GM19395 (cell line): ENCODE data around the gene IL10.
"Not testable (repeated sequence)": the region's sequence is repeated elsewhere in the genome, so short reads cannot be mapped to it uniquely, and the experiment has no call there.

Experiments
- ATAC-seq: cut with Tn5 transposase; IDR thresholded peaks from one replicate; pipeline ENCODE4 v1.9.1; 2021; ENCODE audit warnings: mild to moderate bottlenecking, moderate library complexity; ENCODE audit not compliant: unreplicated experiment

Gene IL10

GRCh38 chr1:206794294-206794908 is 22.1 kb upstream of the IL10 start:
- ATAC-seq, result no peak

DNA sequence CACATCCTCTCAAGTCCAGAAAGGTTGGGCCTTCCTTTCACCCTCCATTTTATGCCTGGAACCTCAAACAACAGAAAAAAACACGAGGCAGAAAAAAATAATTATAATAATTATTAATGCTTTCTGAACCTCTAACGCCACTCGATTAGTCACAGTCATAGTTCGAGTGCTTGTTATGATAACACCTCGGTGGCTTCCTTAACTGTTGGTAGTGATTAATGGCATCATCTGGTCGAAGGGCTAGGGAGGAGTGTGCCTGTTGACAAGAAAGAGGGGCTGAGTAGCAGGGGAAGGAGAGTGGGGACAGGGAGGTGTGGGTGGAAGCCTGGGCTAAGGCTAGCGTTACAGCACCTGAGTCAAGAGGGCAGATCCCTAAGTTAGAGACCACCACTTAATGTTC is 21.3 kb upstream of the IL10 start:
- ATAC-seq, result no peak

DNA sequence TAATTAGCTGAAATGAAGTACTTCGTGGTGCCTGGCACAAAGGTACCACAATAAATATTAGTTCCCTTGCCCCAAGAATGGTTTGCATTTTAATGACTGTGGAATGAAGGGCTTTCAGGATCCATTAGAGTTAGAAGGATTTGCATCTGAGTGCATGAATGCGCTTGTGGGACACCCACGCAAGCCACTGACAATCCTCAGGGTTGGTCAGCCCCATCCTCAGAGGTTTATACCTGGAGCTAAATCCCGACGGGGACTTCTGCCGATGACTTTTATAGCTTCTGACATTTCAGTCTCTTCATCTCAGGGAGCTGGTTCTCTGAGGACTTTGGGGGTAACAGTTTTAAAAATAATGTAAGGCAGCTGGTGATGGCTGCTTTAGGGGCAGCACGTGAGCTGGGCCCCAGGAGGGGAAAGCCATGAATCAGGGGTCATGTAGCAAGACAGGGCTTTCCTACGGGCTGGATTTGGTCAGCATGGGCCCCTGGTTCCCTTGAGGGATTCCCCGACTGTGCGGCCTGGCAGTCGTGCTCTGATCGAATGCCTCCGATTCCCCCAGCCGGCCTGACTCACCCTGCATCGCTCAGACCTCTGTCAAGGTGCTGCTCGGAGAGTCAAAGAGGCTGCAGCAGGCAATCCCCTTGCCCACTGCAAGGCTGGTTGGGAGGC is 20.8 kb upstream of the IL10 start:
- ATAC-seq, result peak; percentile 53

GRCh38 chr1:206790502-206791250 is 18.4 kb upstream of the IL10 start:
- ATAC-seq, result no peak

DNA sequence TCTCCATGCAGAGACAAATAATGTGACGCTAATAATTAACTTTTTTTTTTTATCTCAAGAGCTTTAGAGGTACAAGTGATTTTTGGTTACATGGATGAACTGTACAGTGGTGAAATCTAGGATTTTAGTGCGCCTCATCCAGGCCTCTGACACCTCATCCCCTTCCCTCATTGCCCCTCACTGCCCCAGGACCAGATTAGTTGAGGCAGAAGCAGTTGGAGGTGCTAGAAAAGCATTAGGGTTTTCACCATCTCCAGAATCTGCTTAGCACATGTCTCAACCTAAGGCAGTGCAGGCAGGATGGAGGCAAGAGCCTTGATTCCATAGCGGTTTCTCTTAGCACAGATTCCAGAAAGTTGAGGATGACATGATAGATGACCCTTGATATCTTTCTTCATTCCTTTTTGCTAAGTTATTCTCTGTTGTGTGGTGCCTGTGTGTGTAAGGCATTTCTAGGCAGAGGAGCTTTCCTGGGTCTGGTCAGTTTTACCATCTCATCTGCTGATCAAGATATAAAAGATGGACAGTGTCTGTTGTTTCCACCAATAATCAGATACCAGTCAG is 16.3 kb upstream of the IL10 start:
- no peak for ATAC-seq

DNA sequence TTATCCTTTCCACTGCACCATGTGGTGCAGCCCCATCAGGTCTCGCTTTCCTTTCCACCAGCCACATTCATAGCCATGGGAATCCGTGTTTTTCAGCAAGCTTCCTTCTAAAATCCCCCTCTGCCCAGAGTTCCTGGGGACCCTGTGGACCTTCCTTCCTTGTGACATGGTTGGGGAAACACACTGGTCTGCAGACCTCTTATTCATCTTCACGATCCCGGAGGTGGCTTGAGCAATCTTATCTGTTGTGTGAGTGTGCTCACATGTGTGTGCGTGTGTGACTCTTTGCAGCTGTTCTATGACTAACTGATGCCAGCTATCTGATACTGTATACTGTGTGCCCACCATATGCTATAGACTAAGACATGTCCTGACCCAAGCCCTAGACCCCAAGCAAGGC is 15.6 kb upstream of the IL10 start:
- no peak for ATAC-seq

- ATAC-seq, result no peak
Measured at GRCh38 chr1:206786212-206786886, 14.1 kb upstream of the IL10 start.

- ATAC-seq, result no peak
Measured at GRCh38 chr1:206785182-206785765, 13.0 kb upstream of the IL10 start.

GRCh38 chr1:206784471-206784903 is 12.2 kb upstream of the IL10 start:
- peak; percentile 73 for ATAC-seq

DNA sequence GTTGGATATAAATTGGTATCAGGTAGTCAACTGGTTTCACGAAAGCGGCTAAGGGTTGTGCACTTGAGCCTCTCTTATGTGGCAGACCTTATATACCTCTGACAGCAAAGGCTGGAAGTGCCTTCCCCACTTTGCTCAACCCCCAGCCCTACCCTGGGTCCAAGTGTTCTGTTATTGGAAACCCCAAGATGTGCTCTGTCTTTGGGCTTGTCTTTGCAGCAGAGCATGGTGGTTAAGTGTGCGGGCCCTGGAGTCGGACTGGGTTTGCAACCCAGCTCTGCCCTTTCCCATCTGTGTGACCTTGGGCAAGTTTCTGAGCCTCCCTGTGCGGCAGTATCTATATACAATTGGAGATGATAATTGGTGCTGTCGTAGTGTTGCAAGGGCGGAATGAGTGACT is 11.2 kb upstream of the IL10 start:
- no peak for ATAC-seq

DNA sequence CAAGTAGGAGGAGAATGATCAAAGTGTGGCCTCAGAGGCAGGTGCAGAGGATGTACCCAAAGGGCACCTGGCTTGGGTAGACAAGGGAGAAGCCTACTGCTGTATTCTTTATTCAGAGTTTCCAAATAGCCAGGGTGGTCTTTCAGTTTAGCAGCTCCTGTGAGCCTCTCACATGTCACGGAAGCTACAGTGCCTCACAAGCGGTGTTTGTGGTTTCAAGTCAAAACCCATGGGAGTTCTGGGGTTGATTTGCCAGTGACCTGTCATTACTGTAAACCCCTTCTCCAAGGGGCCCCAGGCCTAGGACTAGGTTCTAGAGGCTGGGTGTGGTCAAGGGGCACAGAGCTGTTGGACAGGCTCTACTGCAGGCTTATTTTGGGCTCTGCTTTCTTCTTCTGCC is 10.2 kb upstream of the IL10 start:
- ATAC-seq, result peak; percentile 57

DNA sequence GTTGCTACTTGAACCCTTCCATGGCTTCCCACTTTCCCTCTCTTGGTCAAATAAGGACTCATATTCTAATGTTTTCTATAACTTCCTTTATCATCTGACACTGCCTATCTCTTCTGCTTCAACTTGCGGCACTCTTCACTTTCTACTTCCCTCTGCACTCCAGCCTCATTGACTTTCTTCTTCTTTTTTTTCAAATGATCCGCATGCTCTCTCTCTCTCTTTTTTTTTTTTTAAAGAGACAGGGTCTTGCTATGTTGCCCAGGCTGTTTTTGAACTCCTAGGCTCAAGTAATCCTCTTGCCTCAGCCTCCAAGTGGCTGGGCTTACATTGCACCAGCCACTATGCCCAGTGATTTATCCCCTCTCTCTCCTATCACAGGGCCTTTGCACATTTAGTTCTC is 7.3 kb upstream of the IL10 start:
- no peak for ATAC-seq

- not testable (repeated sequence) for ATAC-seq
Measured at GRCh38 chr1:206778911-206779310, 6.6 kb upstream of the IL10 start.

GRCh38 chr1:206778031-206778430 is 5.7 kb upstream of the IL10 start:
- ATAC-seq, result no peak

- ATAC-seq, result no peak
Measured at GRCh38 chr1:206776229-206776628, 3.9 kb upstream of the IL10 start.

- ATAC-seq, result no peak
Measured at GRCh38 chr1:206774093-206774492, 1.8 kb upstream of the IL10 start.

- no peak for ATAC-seq
Measured at GRCh38 chr1:206771338-206771692, 979 bp downstream of the IL10 start.

GRCh38 chr1:206770531-206771337 is 1.6 kb downstream of the IL10 start, which contains the start of gene IL19:
IL19 (plus strand) TSS chr1:206770773; CDS start chr1:206836663, 65,890 bp downstream.
- no peak for ATAC-seq

- peak; percentile 69 for ATAC-seq
Measured at GRCh38 chr1:206769304-206769731, 3.0 kb downstream of the IL10 start.
